MM.1S (cell line): ENCODE measurements around the gene WDR45.

Experiments
- EZH2 ChIP-seq: fragments of 300-600 bp; sonication (generic); optimal IDR thresholded peaks from 2 replicates; pipeline ENCODE3; 2017; ENCODE audit warnings: low read depth, mild to moderate bottlenecking, antibody characterized with exemption, low read length, mixed read lengths
- TF ChIP-seq, protein P1 (sequence below): fragments of 300-600 bp; sonication (generic); IDR thresholded peaks from 2 replicates; pipeline ENCODE4 v1.5.1; 2016; ENCODE audit warnings: antibody characterized with exemption, low read length, mixed read lengths

DNA sequence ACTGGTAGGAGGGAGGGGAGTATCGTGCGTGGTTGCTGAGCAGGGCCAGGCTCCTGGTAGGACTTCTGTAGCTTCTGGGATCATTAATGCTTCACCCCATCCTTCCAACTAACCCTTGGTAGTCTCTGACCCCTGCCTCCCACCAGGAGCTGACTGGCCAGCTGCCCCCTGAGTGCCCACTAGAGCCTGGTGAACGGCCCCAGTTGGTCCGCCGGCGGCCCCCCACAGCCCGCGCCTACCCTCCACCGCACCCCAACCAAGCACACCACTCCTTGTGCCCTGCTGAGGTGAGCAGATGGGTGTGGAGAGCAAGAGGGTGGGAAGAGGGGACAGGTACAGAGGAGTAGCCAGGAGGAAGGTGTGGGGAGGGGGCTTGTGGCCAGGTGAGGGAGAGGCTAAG lies 16.0 kb downstream of the WDR45 start:
- no peak for TF ChIP-seq EZH2
- TF ChIP-seq, protein P1, sequence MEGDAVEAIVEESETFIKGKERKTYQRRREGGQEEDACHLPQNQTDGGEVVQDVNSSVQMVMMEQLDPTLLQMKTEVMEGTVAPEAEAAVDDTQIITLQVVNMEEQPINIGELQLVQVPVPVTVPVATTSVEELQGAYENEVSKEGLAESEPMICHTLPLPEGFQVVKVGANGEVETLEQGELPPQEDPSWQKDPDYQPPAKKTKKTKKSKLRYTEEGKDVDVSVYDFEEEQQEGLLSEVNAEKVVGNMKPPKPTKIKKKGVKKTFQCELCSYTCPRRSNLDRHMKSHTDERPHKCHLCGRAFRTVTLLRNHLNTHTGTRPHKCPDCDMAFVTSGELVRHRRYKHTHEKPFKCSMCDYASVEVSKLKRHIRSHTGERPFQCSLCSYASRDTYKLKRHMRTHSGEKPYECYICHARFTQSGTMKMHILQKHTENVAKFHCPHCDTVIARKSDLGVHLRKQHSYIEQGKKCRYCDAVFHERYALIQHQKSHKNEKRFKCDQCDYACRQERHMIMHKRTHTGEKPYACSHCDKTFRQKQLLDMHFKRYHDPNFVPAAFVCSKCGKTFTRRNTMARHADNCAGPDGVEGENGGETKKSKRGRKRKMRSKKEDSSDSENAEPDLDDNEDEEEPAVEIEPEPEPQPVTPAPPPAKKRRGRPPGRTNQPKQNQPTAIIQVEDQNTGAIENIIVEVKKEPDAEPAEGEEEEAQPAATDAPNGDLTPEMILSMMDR, result no peak
